GM12873 (cell line): Measurements from ENCODE around the gene FITM1.

Source experiments
- CTCF ChIP-seq: IDR thresholded peaks from 2 replicates; pipeline ENCODE4 v1.5.1; 2012; ENCODE audit warnings: low read depth, mild to moderate bottlenecking, moderate library complexity, low read length, control low read depth; ENCODE audit not compliant: insufficient read depth; ENCODE audit errors: missing control alignments

The FITM1 gene

GRCh38 chr14:24146978-24147760 is 16.7 kb downstream of the FITM1 start, which contains the start of gene RNF31:
Gene RNF31 (plus strand): TSS chr14:24147498. CDS start chr14:24147699, 201 bp downstream.
- TF ChIP-seq CTCF, result no peak

GRCh38 chr14:24147761-24148428 is 17.4 kb downstream of the FITM1 start:
- no peak for TF ChIP-seq CTCF

- no peak for TF ChIP-seq CTCF
Measured at GRCh38 chr14:24149302-24149969, 19.0 kb downstream of the FITM1 start.

DNA sequence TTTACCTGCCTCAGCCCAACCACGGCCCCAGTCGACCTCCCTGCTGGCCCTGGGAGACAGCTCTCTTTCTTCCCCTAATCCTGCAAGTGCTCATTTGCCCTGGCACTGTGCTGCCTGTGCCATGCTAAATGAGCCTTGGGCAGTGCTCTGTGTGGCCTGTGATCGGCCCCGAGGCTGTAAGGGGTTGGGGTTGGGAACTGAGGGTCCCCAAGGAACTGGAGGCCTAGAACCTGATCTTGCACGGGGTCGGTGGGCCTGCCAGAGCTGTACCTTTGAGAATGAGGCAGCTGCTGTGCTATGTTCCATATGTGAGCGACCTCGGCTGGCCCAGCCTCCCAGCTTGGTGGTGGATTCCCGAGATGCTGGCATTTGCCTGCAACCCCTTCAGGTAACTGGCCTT is 19.6 kb downstream of the FITM1 start:
- TF ChIP-seq CTCF, result no peak

- no peak for TF ChIP-seq CTCF
Measured at GRCh38 chr14:24150567-24150966, 20.1 kb downstream of the FITM1 start.

DNA sequence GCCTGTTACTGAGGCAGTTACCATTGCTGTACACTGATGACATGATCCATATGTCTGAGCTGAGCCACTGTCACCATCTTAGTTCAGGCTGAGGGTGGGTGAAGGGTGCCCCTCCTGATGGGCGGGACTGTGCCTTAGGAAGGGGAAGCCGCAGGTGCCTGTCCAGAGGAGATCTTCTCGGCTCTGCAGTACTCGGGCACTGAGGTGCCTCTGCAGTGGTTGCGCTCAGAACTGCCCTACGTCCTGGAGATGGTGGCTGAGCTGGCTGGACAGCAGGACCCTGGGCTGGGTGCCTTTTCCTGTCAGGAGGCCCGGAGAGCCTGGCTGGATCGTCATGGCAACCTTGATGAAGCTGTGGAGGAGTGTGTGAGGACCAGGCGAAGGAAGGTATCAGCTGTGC is 20.5 kb downstream of the FITM1 start:
- no peak for TF ChIP-seq CTCF
